Nephron (organoid): ENCODE measurements around the gene GINS2.

ENCODE experiments used
- H3K27ac Mint-ChIP-seq, 3 experiments: 2 replicates each; pipeline ENCODE4 v1.8.0; 2020; ENCODE audit warnings: mixed read lengths in 3 of 3, mild to moderate bottlenecking in 2 of 3, moderate library complexity in 1 of 3
- H3K27me3 Mint-ChIP-seq: 2 replicates; pipeline ENCODE4 v1.8.0; 2021; ENCODE audit warnings: low read depth, mild to moderate bottlenecking, moderate library complexity, mixed read lengths
- H3K36me3 Mint-ChIP-seq: 2 replicates; pipeline ENCODE4 v1.8.0; 2020; ENCODE audit warnings: low read depth, mixed read lengths
- H3K4me1 Mint-ChIP-seq: 2 replicates; pipeline ENCODE4 v1.8.0; 2020; ENCODE audit warnings: mixed read lengths
- H3K4me3 Mint-ChIP-seq, 3 experiments: 2 replicates each; pipeline ENCODE4 v1.8.0; 2020; ENCODE audit warnings: mild to moderate bottlenecking in 3 of 3, mixed read lengths in 3 of 3, moderate library complexity in 2 of 3
- H3K9me3 Mint-ChIP-seq: 2 replicates; pipeline ENCODE4 v1.8.0; 2020; ENCODE audit warnings: mixed read lengths
- CTCF ChIP-seq, 3 experiments: fragments of 200-600 bp; sonication (generic); IDR thresholded peaks; one replicate each; pipeline ENCODE4 v1.5.0; 2021; ENCODE audit warnings: antibody characterized with exemption in 3 of 3; ENCODE audit not compliant: unreplicated experiment in 3 of 3

Gene GINS2

GRCh38 chr16:85715169-85716021, 26.6 kb upstream of the GINS2 start:
- Mint-ChIP-seq H3K9me3 (peaks cover 7% of the 10 kb centered on the region), H3K4me3 (peak overlapping the region; percentile 5 to 60 (median 59)), H3K27ac (peak overlapping the region; percentile 87 to 97 (median 96)), H3K4me1 (peaks cover 28% of the 10 kb centered on the region), H3K36me3 (no peaks in the 10 kb centered on the region), H3K27me3 (peaks cover 38% of the 10 kb centered on the region)
- no peak for TF ChIP-seq CTCF (IDR thresholded peaks at IDR 0.05; ENCODE audit: unreplicated experiment in 3 of 3)

- Mint-ChIP-seq H3K4me1 (peaks cover 29% of the 10 kb centered on the region), H3K27ac (no peak overlapping the region), H3K27me3 (peaks cover 32% of the 10 kb centered on the region), H3K36me3 (no peaks in the 10 kb centered on the region), H3K9me3 (peaks cover 7% of the 10 kb centered on the region), H3K4me3 (peak overlapping the region in 1 of 3 experiments; percentile 35)
- no peak for TF ChIP-seq CTCF (IDR thresholded peaks at IDR 0.05; ENCODE audit: unreplicated experiment in 3 of 3)
These were observed 24.0 kb upstream of the GINS2 start for GRCh38 chr16:85712801-85713200.

- Mint-ChIP-seq H3K4me1 (peaks cover 26% of the 10 kb centered on the region), H3K27me3 (peaks cover 30% of the 10 kb centered on the region), H3K4me3 (no peak overlapping the region), H3K36me3 (no peaks in the 10 kb centered on the region), H3K27ac (no peak overlapping the region), H3K9me3 (peaks cover 7% of the 10 kb centered on the region)
- no peak for TF ChIP-seq CTCF (IDR thresholded peaks at IDR 0.05; ENCODE audit: unreplicated experiment in 3 of 3)
These were observed 23.3 kb upstream of the GINS2 start for GRCh38 chr16:85711982-85712587.

GRCh38 chr16:85710732-85711131, 22.0 kb upstream of the GINS2 start:
- H3K27me3 Mint-ChIP-seq, result peaks cover 38% of the 10 kb centered on the region
- no peak for TF ChIP-seq CTCF (IDR thresholded peaks at IDR 0.05; ENCODE audit: unreplicated experiment in 3 of 3)
- peaks cover 21% of the 10 kb centered on the region for H3K4me1 Mint-ChIP-seq

GRCh38 chr16:85709766-85710585, 21.2 kb upstream of the GINS2 start:
- H3K9me3 Mint-ChIP-seq, result peaks cover 7% of the 10 kb centered on the region
- no peak overlapping the region for H3K4me3 Mint-ChIP-seq
- H3K36me3 Mint-ChIP-seq, result no peaks in the 10 kb centered on the region
- peaks cover 14% of the 10 kb centered on the region for H3K4me1 Mint-ChIP-seq
- no peak for TF ChIP-seq CTCF (IDR thresholded peaks at IDR 0.05; ENCODE audit: unreplicated experiment in 3 of 3)
- peak overlapping the region in 1 of 3 experiments; percentile 11 for H3K27ac Mint-ChIP-seq
- H3K27me3 Mint-ChIP-seq, result peaks cover 32% of the 10 kb centered on the region

More at GRCh38 chr16:85710732-85711131, 22.0 kb upstream of the GINS2 start:
- Mint-ChIP-seq H3K4me3 (peak overlapping the region in 1 of 3 experiments; percentile 18), H3K27ac (peak overlapping the region in 1 of 3 experiments; percentile 11), H3K36me3 (no peaks in the 10 kb centered on the region), H3K9me3 (peaks cover 7% of the 10 kb centered on the region)
